Activated T-helper 1 cell treated with Interleukin-2 at 50 U/mL for 16 hours (primary cell): ENCODE measurements around the gene CPXM1.

Experiments used
- DNase-seq: peaks from one replicate; pipeline ENCODE4 v3.0.0-alpha.2; 2020; ENCODE audit warnings: low read depth

CPXM1 gene

DNA sequence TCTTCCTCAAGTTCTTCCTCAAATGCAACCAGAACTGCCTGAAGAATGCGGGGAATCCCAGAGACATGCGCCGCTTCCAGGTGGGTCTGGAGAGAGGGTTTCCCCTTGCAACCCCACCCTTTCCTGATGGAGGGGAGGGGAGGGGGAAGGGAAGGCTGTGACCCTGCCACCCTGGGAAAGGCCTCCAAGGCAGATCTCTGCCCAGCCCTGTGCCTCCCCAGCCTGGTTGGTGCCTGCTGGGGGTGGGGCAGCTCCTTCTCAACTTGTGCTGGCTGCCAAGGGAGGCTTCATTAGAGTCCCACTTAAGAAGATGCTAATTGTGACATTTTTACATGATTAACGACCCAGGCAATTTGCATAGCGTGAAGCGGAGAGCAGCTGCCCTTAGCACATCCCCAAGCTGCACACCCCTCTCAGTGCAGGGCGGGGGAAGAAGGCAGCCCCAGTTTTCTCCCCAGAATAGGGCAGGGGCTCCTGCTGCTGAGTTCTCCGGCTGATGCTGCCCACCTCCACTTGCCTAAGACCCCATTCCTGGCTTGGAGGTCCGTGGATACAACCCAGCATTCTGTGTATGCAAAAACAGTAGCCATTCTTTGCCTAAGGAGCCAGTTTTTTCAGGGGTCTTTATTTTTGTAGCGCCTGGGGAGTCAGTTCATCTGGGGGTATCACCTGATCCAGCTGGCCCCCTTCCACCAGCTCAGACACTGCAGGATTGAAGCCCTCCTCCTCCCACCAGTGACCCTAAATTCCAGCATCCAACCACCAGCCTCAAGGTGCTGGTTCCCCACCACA lies 51.7 kb downstream of the CPXM1 start:
- no peak for DNase-seq

GRCh38 chr20:2747676-2748235 lies 52.7 kb downstream of the CPXM1 start:
- no peak for DNase-seq

- DNase-seq: no peak
These were observed 53.7 kb downstream of the CPXM1 start for GRCh38 chr20:2746636-2747265.

DNA sequence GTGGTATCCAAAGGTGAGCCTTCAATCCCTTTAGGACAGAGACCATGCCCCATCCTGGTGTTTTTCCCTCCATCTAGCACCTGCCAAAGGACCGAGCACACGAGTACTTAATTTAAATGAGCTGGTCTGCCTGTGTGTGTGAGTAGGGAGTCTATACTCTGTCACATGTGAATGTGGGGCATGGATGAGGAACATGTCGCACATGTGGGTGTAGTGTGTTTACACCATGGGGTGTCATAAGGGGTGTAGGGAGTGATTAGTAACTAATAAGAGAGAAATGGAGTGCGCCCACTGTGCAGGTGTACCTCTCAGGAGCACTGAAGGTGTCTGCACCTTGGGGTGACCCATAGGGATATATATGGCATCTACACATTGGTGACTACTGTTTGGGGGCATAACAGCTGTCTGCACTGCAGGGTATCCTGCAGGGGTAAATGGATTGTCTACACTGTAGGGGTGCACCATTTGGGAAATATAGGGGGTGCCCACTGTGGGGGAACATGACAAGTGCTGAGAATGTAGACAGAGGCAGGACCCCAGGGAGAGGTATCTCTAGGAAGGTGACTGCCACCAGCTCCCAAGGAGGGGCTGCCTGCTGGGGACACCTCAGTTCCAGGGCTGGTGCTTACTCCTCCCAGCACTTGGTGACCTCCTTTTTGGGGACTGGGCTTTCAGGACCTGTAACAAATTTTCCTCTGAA lies 54.3 kb downstream of the CPXM1 start:
- DNase-seq: no peak

DNA sequence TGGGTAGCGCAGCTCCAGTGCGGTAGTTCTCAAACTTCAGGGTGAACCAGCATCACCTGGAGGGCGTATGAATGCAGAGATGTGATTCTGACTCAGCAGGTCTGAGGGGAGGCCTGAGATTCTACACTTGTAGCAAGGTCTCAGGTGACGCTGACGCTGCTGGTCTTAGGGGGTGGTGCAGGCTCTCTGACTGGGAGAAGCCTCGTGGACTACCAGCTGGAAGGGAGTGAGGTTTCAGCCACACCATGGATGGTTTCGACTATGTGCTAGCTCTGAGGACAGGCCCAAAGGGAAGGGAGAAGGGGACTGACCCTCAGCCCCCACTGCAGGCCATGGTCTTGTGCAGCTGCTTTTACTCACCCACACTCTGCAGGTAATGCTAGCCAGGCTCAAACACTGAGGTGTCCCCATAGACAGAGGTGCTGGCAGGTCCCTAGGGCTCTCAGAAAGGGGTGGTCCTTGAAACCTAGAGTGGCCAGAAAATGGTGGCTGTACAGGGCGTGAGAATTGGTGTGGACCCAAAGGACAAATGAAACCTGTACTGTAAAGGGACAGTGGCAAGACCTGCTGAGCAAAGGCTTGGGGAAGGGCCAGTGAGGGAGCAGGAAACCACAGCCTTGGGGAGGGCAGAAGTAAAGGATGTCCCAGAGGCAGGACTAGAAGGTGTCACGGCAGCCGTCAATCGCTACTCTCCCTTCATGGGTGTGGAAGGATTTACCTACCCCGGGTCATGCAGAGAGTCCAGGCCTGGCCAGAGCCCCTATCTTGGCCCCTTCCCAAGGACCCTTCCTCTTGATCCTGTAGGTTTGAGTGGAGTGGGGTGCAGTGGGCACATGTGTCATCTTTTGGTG lies 55.1 kb downstream of the CPXM1 start:
- DNase-seq: no peak
